22Rv1 (cell line): ENCODE results near the gene THY1.
"Not testable (repeated sequence)": the region's sequence is repeated elsewhere in the genome, so short reads cannot be mapped to it uniquely, and the experiment has no call there.

Experiments
- H3K27ac ChIP-seq: fragments of 450-650 bp; 2 replicates; pipeline ENCODE4 v1.5.1; 2017
- CTCF ChIP-seq: fragments of 450-650 bp; IDR thresholded peaks from 2 replicates; pipeline ENCODE4 v1.5.1; 2017; ENCODE audit warnings: mild to moderate bottlenecking
- ZFX ChIP-seq: fragments of 450-650 bp; IDR thresholded peaks from 2 replicates; pipeline ENCODE4 v1.6.1; 2017; ENCODE audit warnings: antibody characterized with exemption, borderline replicate concordance

The THY1 gene

GRCh38 chr11:119441898-119442243 is 18.9 kb upstream of the THY1 start:
- H3K27ac ChIP-seq = no peak overlapping the region
- TF ChIP-seq ZFX (no peak), CTCF (no peak)

- TF ChIP-seq ZFX (no peak), CTCF (no peak)
- no peak overlapping the region for H3K27ac ChIP-seq
Measured at GRCh38 chr11:119438599-119438998, 15.6 kb upstream of the THY1 start.

- not testable (repeated sequence) for H3K27ac ChIP-seq
Measured at GRCh38 chr11:119437521-119437920, 14.5 kb upstream of the THY1 start.

- TF ChIP-seq ZFX (no peak), CTCF (no peak)
- no peak overlapping the region for H3K27ac ChIP-seq
Measured at GRCh38 chr11:119436711-119437110, 13.7 kb upstream of the THY1 start.

GRCh38 chr11:119436093-119436492 is 13.1 kb upstream of the THY1 start:
- no peak overlapping the region for H3K27ac ChIP-seq
- TF ChIP-seq CTCF (no peak), ZFX (no peak)

GRCh38 chr11:119434591-119435330 is 11.8 kb upstream of the THY1 start:
- TF ChIP-seq CTCF = no peak
- no peak for TF ChIP-seq ZFX
- no peak overlapping the region for H3K27ac ChIP-seq

- H3K27ac ChIP-seq = no peak overlapping the region
- TF ChIP-seq CTCF = no peak
- no peak for TF ChIP-seq ZFX
Measured at GRCh38 chr11:119433358-119433725, 10.4 kb upstream of the THY1 start.
